Measurements from ENCODE around the gene LEF1.

- TF ChIP-seq CTCF (conservative IDR thresholded peaks at IDR 0.05 in 1 of 2, IDR thresholded peaks at IDR 0.05 in 1 of 2; ENCODE audit: extremely low read depth in 1 of 2, insufficient read depth in 1 of 2, low read depth in 1 of 2, low read length in 2 of 2) = no peak
- TF ChIP-seq EZH2 (IDR thresholded peaks at IDR 0.05; ENCODE audit: borderline replicate concordance, low read length) = no peak
These were observed 23.3 kb upstream of the LEF1 start for GRCh38 chr4:108192056-108192455.

All from mammary epithelial cell (primary cell).